ENCODE data around the gene STOM.

DNA sequence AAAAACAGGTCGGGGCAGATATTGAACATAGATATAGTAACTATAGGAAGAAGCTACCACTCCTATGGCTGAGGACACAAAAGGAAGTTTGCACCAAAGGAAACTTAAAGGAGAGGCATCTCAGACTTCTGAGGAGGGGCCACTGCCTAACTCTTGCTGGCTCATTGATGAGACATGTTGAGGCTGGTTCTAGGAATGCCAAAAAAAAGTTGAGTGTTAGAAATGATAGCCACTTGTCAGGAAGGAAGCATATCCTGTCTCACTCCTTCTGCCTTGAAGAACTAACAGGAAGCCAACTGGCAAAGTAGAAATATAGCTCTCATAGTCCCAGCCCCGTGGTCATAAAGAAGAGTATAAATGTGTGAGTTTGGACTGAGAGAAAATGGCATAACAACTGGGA lies 23.3 kb upstream of the STOM start:
- TF ChIP-seq, protein P1, sequence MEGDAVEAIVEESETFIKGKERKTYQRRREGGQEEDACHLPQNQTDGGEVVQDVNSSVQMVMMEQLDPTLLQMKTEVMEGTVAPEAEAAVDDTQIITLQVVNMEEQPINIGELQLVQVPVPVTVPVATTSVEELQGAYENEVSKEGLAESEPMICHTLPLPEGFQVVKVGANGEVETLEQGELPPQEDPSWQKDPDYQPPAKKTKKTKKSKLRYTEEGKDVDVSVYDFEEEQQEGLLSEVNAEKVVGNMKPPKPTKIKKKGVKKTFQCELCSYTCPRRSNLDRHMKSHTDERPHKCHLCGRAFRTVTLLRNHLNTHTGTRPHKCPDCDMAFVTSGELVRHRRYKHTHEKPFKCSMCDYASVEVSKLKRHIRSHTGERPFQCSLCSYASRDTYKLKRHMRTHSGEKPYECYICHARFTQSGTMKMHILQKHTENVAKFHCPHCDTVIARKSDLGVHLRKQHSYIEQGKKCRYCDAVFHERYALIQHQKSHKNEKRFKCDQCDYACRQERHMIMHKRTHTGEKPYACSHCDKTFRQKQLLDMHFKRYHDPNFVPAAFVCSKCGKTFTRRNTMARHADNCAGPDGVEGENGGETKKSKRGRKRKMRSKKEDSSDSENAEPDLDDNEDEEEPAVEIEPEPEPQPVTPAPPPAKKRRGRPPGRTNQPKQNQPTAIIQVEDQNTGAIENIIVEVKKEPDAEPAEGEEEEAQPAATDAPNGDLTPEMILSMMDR (conservative IDR thresholded peaks at IDR 0.05), result no peak
- no peak for TF ChIP-seq EZH2 (IDR thresholded peaks at IDR 0.05; ENCODE audit: low read depth)
